GM23338 (cell line): ENCODE measurements around the gene DNASE1L2. TPM values are rescaled to one million over a fixed set of nuclear protein-coding genes. Genes with fewer than 3 reads are reported as not detected.

Source experiments
- ATAC-seq: fragments of 200-7000 bp; cut with Tn5 transposase; 3 replicates; pipeline ENCODE4 v1.9.1; 2020
- DNase-seq: peaks from one replicate; pipeline ENCODE4 v3.0.0-alpha.2; 2015; ENCODE audit warnings: low spot score
- H2AFZ ChIP-seq: fragments of 200-600 bp; sonication (generic); 2 replicates; pipeline ENCODE4 v1.8.0; 2016; ENCODE audit warnings: antibody characterized with exemption, mild to moderate bottlenecking, moderate library complexity
- H3F3A ChIP-seq: fragments of 200-600 bp; sonication (generic); replicated peaks from 2 replicates; pipeline ENCODE4 v1.8.0; 2017; ENCODE audit warnings: antibody characterized with exemption, mixed run types, low read depth
- H3K27ac ChIP-seq: fragments of 200-600 bp; sonication (generic); 2 replicates; pipeline ENCODE4 v1.6.1; 2016; ENCODE audit warnings: low read depth
- H3K27me3 ChIP-seq: fragments of 200-600 bp; sonication (generic); 2 replicates; pipeline ENCODE4 v1.8.0; 2016; ENCODE audit warnings: mild to moderate bottlenecking, mixed run types, moderate library complexity; ENCODE audit not compliant: insufficient read depth
- H3K36me3 ChIP-seq: fragments of 200-600 bp; sonication (generic); 2 replicates; pipeline ENCODE4 v1.8.0; 2016; ENCODE audit warnings: mild to moderate bottlenecking; ENCODE audit not compliant: insufficient read depth
- H3K4me1 ChIP-seq: fragments of 200-600 bp; sonication (generic); 2 replicates; pipeline ENCODE4 v1.8.0; 2016; ENCODE audit warnings: mild to moderate bottlenecking, moderate library complexity; ENCODE audit not compliant: insufficient read depth
- H3K4me2 ChIP-seq: fragments of 200-600 bp; sonication (generic); 2 replicates; pipeline ENCODE4 v1.7.1; 2017; ENCODE audit warnings: mixed run types
- H3K4me3 ChIP-seq: fragments of 200-600 bp; sonication (generic); 2 replicates; pipeline ENCODE4 v1.6.1; 2016; ENCODE audit warnings: mixed run types
- H3K79me2 ChIP-seq: fragments of 200-600 bp; sonication (generic); replicated peaks from 2 replicates; pipeline ENCODE4 v1.8.0; 2017; ENCODE audit warnings: mild to moderate bottlenecking; ENCODE audit not compliant: insufficient read depth
- H3K9me2 ChIP-seq: fragments of 200-600 bp; sonication (generic); 2 replicates; pipeline ENCODE4 v1.8.0; 2017; ENCODE audit not compliant: insufficient read depth
- H4K20me1 ChIP-seq: fragments of 200-600 bp; sonication (generic); replicated peaks from 2 replicates; pipeline ENCODE4 v1.8.0; 2017; ENCODE audit warnings: mild to moderate bottlenecking; ENCODE audit not compliant: insufficient read depth
- H3K27ac Mint-ChIP-seq: 2 replicates; pipeline ENCODE4 v1.8.0; 2020; ENCODE audit warnings: inconsistent platforms, mild to moderate bottlenecking, moderate library complexity, mixed read lengths
- H3K27me3 Mint-ChIP-seq: 3 replicates; pipeline ENCODE4 v1.8.0; 2022; ENCODE audit warnings: low read depth, mild to moderate bottlenecking, moderate library complexity, mixed read lengths, inconsistent platforms; ENCODE audit not compliant: insufficient read depth, poor library complexity
- H3K36me3 Mint-ChIP-seq: 3 replicates; pipeline ENCODE4 v1.8.0; 2021; ENCODE audit warnings: low read depth, mild to moderate bottlenecking, inconsistent platforms, moderate library complexity, mixed read lengths
- H3K4me1 Mint-ChIP-seq: 3 replicates; pipeline ENCODE4 v1.8.0; 2020; ENCODE audit warnings: mild to moderate bottlenecking, inconsistent platforms, mixed read lengths
- H3K4me3 Mint-ChIP-seq: 3 replicates; pipeline ENCODE4 v1.8.0; 2021; ENCODE audit warnings: moderate library complexity, mild to moderate bottlenecking, inconsistent platforms, mixed read lengths
- H3K9me3 Mint-ChIP-seq: 3 replicates; pipeline ENCODE4 v1.8.0; 2020; ENCODE audit warnings: moderate library complexity, mild to moderate bottlenecking, inconsistent platforms, mixed read lengths
- CREB1 ChIP-seq: fragments of 250-450 bp; sonication (Bioruptor Pico); IDR thresholded peaks from 2 replicates; pipeline ENCODE4 v1.5.0; 2020; ENCODE audit warnings: low read depth, mild to moderate bottlenecking, moderate library complexity
- CTCF ChIP-seq, 2 experiments: fragments of 200-600 bp in 1 of 2; sonication (generic) in 1 of 2; conservative IDR thresholded peaks; 2 replicates each; pipeline versions ENCODE4 v1.5.1 to v1.6.1; 2016 to 2017; ENCODE audit warnings: antibody characterized with exemption in 2 of 2, low read depth in 2 of 2, mild to moderate bottlenecking in 2 of 2, moderate library complexity in 1 of 2
- EZH2 ChIP-seq: fragments of 200-600 bp; sonication (generic); IDR thresholded peaks from one replicate; pipeline ENCODE4 v1.8.0; 2017; ENCODE audit warnings: antibody characterized with exemption, mild to moderate bottlenecking, low read depth; ENCODE audit not compliant: unreplicated experiment
- EZH2phosphoT487 ChIP-seq: fragments of 200-600 bp; sonication (generic); IDR thresholded peaks from one replicate; pipeline ENCODE4 v1.8.1; 2018; ENCODE audit warnings: antibody characterized with exemption; ENCODE audit not compliant: unreplicated experiment
- NANOG ChIP-seq: IDR thresholded peaks from 2 replicates; pipeline ENCODE4 v1.6.1; 2016; ENCODE audit warnings: antibody characterized with exemption, borderline replicate concordance
- POLR2AphosphoS5 ChIP-seq: IDR thresholded peaks from 2 replicates; pipeline ENCODE4 v1.6.1; 2016; ENCODE audit warnings: antibody characterized with exemption, low read depth
- STAT1 ChIP-seq: IDR thresholded peaks from one replicate; pipeline ENCODE4 v1.6.1; 2016; ENCODE audit warnings: antibody characterized with exemption; ENCODE audit not compliant: unreplicated experiment
- ZNF331 ChIP-seq: fragments of 250-450 bp; sonication (Bioruptor Pico); IDR thresholded peaks from 2 replicates; pipeline ENCODE4 v1.5.0; 2020; ENCODE audit warnings: low read depth, mild to moderate bottlenecking, moderate library complexity
- polyA plus RNA-seq: library from polyadenylated mRNA; unstranded; fragments of >200 nt; fragmentation: Nextera tagmentation; extraction: Ambion mirVana; gene quantifications from 2 replicates; pipeline ENCODE4 v1.2.1, GENCODE V29; 2016
- total RNA-seq: library from RNA; depleted of rRNA; stranded (reverse); fragments of >200 nt; shearing (Covaris generic); gene quantifications from 2 replicates; pipeline ENCODE4 v1.2.3, GENCODE V29; 2014
- TF ChIP-seq, protein P1 (sequence below): fragments of 250-450 bp; sonication (Bioruptor Pico); IDR thresholded peaks from 2 replicates; pipeline ENCODE4 v1.5.0; 2020; ENCODE audit warnings: mild to moderate bottlenecking, moderate library complexity
- TF ChIP-seq, protein P2 (sequence below): IDR thresholded peaks from one replicate; pipeline ENCODE4 v1.6.1; 2018; ENCODE audit warnings: antibody characterized with exemption; ENCODE audit not compliant: unreplicated experiment

DNASE1L2 gene
- total and polyA plus RNA-seq, 2 experiments from 2014 or later = 0.23 TPM; not detected in 1

DNA sequence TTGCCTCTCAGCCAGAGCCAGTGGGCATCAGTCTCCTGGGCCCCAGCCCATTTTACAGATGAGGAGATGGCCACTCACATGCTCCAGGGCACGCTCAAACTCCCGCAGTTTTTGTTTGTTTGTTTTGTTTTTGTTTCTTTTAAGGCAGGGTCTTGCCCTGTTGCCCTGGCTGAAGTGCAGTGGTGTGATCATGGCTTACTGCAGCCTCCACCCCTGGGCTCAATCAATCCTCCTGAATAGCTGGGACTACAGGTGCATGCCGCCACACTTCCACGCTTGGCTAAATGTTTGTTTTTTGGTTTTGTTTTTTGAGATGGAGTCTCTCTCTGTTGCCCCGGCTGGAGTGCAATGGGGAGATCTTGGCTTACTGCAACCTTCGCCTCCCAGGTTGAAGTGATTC, 9.3 kb upstream of the DNASE1L2 start:
- H4K20me1 ChIP-seq = peaks cover 5% of the 10 kb centered on the region
- no peaks in the 10 kb centered on the region for H3K27me3 ChIP-seq
- H3K4me2 ChIP-seq = no peak overlapping the region
- no peaks in the 10 kb centered on the region; the same call in 2 of the 3 replicates for H3K4me1 Mint-ChIP-seq
- no peak overlapping the region for H2AFZ ChIP-seq
- peaks cover 44% of the 10 kb centered on the region for H3K79me2 ChIP-seq
- no peak overlapping the region for H3K4me3 ChIP-seq
- H3K27ac Mint-ChIP-seq = no peak overlapping the region
- peaks cover 6% of the 10 kb centered on the region; the same call in 2 of the 3 replicates for H3K36me3 Mint-ChIP-seq
- H3K9me3 Mint-ChIP-seq = no peaks in the 10 kb centered on the region
- H3K27me3 Mint-ChIP-seq = peaks cover 14% of the 10 kb centered on the region
- no peak for ATAC-seq
- H3K9me2 ChIP-seq = no peaks in the 10 kb centered on the region
- peaks cover 5% of the 10 kb centered on the region; the same call in 1 of the 2 replicates for H3F3A ChIP-seq
- no peak overlapping the region for H3K4me3 Mint-ChIP-seq
- no peak for DNase-seq
- 0 out of 2 replicates have a peak, but pooled peaks cover 4% of the 10 kb centered on the region for H3K36me3 ChIP-seq
- H3K27ac ChIP-seq = no peak overlapping the region
- no peaks in the 10 kb centered on the region; the same call in 1 of the 2 replicates for H3K4me1 ChIP-seq
- TF ChIP-seq CTCF (conservative IDR thresholded peaks at IDR 0.05; ENCODE audit: low read depth in 2 of 2) (no peak), ZNF331 (CRISPR knock-in tag) (no peak), CREB1 (CRISPR knock-in tag) (no peak), EZH2phosphoT487 (no peak), EZH2 (no peak), POLR2AphosphoS5 (no peak), NANOG (no peak), STAT1 (no peak)
- TF ChIP-seq, protein P1, sequence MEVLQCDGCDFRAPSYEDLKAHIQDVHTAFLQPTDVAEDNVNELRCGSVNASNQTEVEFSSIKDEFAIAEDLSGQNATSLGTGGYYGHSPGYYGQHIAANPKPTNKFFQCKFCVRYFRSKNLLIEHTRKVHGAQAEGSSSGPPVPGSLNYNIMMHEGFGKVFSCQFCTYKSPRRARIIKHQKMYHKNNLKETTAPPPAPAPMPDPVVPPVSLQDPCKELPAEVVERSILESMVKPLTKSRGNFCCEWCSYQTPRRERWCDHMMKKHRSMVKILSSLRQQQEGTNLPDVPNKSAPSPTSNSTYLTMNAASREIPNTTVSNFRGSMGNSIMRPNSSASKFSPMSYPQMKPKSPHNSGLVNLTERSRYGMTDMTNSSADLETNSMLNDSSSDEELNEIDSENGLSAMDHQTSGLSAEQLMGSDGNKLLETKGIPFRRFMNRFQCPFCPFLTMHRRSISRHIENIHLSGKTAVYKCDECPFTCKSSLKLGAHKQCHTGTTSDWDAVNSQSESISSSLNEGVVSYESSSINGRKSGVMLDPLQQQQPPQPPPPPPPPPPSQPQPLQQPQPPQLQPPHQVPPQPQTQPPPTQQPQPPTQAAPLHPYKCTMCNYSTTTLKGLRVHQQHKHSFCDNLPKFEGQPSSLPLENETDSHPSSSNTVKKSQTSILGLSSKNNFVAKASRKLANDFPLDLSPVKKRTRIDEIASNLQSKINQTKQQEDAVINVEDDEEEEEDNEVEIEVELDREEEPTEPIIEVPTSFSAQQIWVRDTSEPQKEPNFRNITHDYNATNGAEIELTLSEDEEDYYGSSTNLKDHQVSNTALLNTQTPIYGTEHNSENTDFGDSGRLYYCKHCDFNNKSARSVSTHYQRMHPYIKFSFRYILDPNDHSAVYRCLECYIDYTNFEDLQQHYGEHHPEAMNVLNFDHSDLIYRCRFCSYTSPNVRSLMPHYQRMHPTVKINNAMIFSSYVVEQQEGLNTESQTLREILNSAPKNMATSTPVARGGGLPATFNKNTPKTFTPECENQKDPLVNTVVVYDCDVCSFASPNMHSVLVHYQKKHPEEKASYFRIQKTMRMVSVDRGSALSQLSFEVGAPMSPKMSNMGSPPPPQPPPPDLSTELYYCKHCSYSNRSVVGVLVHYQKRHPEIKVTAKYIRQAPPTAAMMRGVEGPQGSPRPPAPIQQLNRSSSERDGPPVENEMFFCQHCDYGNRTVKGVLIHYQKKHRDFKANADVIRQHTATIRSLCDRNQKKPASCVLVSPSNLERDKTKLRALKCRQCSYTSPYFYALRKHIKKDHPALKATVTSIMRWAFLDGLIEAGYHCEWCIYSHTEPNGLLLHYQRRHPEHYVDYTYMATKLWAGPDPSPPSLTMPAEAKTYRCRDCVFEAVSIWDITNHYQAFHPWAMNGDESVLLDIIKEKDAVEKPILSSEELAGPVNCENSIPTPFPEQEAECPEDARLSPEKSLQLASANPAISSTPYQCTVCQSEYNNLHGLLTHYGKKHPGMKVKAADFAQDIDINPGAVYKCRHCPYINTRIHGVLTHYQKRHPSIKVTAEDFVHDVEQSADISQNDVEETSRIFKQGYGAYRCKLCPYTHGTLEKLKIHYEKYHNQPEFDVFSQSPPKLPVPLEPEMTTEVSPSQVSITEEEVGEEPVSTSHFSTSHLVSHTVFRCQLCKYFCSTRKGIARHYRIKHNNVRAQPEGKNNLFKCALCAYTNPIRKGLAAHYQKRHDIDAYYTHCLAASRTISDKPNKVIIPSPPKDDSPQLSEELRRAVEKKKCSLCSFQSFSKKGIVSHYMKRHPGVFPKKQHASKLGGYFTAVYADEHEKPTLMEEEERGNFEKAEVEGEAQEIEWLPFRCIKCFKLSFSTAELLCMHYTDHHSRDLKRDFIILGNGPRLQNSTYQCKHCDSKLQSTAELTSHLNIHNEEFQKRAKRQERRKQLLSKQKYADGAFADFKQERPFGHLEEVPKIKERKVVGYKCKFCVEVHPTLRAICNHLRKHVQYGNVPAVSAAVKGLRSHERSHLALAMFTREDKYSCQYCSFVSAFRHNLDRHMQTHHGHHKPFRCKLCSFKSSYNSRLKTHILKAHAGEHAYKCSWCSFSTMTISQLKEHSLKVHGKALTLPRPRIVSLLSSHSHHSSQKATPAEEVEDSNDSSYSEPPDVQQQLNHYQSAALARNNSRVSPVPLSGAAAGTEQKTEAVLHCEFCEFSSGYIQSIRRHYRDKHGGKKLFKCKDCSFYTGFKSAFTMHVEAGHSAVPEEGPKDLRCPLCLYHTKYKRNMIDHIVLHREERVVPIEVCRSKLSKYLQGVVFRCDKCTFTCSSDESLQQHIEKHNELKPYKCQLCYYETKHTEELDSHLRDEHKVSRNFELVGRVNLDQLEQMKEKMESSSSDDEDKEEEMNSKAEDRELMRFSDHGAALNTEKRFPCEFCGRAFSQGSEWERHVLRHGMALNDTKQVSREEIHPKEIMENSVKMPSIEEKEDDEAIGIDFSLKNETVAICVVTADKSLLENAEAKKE (CRISPR knock-in tag) = no peak
- TF ChIP-seq, protein P2, sequence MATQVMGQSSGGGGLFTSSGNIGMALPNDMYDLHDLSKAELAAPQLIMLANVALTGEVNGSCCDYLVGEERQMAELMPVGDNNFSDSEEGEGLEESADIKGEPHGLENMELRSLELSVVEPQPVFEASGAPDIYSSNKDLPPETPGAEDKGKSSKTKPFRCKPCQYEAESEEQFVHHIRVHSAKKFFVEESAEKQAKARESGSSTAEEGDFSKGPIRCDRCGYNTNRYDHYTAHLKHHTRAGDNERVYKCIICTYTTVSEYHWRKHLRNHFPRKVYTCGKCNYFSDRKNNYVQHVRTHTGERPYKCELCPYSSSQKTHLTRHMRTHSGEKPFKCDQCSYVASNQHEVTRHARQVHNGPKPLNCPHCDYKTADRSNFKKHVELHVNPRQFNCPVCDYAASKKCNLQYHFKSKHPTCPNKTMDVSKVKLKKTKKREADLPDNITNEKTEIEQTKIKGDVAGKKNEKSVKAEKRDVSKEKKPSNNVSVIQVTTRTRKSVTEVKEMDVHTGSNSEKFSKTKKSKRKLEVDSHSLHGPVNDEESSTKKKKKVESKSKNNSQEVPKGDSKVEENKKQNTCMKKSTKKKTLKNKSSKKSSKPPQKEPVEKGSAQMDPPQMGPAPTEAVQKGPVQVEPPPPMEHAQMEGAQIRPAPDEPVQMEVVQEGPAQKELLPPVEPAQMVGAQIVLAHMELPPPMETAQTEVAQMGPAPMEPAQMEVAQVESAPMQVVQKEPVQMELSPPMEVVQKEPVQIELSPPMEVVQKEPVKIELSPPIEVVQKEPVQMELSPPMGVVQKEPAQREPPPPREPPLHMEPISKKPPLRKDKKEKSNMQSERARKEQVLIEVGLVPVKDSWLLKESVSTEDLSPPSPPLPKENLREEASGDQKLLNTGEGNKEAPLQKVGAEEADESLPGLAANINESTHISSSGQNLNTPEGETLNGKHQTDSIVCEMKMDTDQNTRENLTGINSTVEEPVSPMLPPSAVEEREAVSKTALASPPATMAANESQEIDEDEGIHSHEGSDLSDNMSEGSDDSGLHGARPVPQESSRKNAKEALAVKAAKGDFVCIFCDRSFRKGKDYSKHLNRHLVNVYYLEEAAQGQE = no peak
